ENCODE results near the gene RABL3.

The RABL3 gene

DNA sequence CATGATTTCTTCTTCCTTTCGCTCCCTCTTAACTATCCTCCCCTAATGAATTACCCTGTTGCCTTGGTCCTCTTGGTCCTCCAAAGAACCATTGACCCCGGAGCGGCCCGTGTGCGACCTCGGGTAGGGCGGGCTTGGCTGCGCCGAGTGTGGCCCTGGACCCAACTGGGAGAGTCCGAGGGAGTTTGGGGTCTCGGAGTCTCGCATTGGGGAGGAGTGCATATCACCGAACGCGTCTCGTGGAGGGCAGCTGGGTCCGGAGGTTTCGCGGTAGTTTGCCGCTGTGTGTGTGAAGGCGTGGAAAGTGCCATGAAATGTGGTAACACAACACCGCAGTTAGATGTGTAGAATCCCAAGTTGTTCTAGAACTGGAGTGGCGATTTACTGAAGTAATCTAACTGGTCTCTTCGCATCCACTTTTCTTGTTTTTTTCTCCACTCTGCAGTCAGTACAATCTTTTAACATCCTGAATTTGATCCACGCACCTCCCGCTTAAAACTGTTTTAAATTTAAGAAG is 591 bp upstream of the RABL3 start:
- TF ChIP-seq ZNF8 (CRISPR knock-in tag; IDR thresholded peaks at IDR 0.05) (no peak), ZFP30 (CRISPR knock-in tag; IDR thresholded peaks at IDR 0.05) (no peak), TOX (CRISPR knock-in tag; IDR thresholded peaks at IDR 0.05; ENCODE audit: borderline replicate concordance) (no peak), ZNF70 (CRISPR knock-in tag; IDR thresholded peaks at IDR 0.05) (no peak), ARNTL (CRISPR knock-in tag; IDR thresholded peaks at IDR 0.05; ENCODE audit: borderline replicate concordance, low read depth) (no peak), TCF4 (CRISPR knock-in tag; IDR thresholded peaks at IDR 0.05; ENCODE audit: borderline replicate concordance) (no peak), ESRRG (CRISPR knock-in tag; IDR thresholded peaks at IDR 0.05) (no peak), ZFP3 (CRISPR knock-in tag; IDR thresholded peaks at IDR 0.05) (no peak), ZC3H10 (CRISPR knock-in tag; IDR thresholded peaks at IDR 0.05) (no peak), SNAI2 (CRISPR knock-in tag; IDR thresholded peaks at IDR 0.05) (no peak), RARB (CRISPR knock-in tag; IDR thresholded peaks at IDR 0.05) (no peak)
- TF ChIP-seq, protein P1, sequence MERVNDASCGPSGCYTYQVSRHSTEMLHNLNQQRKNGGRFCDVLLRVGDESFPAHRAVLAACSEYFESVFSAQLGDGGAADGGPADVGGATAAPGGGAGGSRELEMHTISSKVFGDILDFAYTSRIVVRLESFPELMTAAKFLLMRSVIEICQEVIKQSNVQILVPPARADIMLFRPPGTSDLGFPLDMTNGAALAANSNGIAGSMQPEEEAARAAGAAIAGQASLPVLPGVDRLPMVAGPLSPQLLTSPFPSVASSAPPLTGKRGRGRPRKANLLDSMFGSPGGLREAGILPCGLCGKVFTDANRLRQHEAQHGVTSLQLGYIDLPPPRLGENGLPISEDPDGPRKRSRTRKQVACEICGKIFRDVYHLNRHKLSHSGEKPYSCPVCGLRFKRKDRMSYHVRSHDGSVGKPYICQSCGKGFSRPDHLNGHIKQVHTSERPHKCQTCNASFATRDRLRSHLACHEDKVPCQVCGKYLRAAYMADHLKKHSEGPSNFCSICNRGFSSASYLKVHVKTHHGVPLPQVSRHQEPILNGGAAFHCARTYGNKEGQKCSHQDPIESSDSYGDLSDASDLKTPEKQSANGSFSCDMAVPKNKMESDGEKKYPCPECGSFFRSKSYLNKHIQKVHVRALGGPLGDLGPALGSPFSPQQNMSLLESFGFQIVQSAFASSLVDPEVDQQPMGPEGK (CRISPR knock-in tag; IDR thresholded peaks at IDR 0.05; ENCODE audit: borderline replicate concordance): no peak
- TF ChIP-seq, protein P2, sequence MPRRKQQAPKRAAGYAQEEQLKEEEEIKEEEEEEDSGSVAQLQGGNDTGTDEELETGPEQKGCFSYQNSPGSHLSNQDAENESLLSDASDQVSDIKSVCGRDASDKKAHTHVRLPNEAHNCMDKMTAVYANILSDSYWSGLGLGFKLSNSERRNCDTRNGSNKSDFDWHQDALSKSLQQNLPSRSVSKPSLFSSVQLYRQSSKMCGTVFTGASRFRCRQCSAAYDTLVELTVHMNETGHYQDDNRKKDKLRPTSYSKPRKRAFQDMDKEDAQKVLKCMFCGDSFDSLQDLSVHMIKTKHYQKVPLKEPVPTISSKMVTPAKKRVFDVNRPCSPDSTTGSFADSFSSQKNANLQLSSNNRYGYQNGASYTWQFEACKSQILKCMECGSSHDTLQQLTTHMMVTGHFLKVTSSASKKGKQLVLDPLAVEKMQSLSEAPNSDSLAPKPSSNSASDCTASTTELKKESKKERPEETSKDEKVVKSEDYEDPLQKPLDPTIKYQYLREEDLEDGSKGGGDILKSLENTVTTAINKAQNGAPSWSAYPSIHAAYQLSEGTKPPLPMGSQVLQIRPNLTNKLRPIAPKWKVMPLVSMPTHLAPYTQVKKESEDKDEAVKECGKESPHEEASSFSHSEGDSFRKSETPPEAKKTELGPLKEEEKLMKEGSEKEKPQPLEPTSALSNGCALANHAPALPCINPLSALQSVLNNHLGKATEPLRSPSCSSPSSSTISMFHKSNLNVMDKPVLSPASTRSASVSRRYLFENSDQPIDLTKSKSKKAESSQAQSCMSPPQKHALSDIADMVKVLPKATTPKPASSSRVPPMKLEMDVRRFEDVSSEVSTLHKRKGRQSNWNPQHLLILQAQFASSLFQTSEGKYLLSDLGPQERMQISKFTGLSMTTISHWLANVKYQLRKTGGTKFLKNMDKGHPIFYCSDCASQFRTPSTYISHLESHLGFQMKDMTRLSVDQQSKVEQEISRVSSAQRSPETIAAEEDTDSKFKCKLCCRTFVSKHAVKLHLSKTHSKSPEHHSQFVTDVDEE (CRISPR knock-in tag; IDR thresholded peaks at IDR 0.05): no peak
- peak; percentile 47 for ATAC-seq

DNA sequence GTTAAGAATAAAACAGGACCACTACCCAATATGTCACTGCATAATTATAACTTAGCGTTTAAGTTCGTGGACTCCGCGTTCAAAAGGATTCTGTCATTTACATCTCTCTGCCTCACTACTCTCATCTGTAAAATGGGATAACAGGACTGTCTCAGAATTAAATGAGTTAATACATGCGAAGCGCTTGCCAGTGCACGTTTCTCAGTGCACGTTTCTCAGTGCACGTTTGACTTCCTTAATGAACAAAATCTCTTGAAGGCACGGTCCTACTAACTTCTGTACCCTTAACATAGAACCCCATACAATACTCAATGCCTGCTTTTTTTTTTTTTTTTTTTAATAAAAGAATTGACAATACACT is 499 bp downstream of the RABL3 start:
- ATAC-seq: peak; percentile 41

More for the DNA sequence above, 499 bp downstream of the RABL3 start:
- no peak for TF ChIP-seq CSRNP3 (CRISPR knock-in tag; IDR thresholded peaks at IDR 0.05)
- TF ChIP-seq ZFP30 (CRISPR knock-in tag; IDR thresholded peaks at IDR 0.05): no peak
- TF ChIP-seq SNAI2 (CRISPR knock-in tag; IDR thresholded peaks at IDR 0.05): no peak
- TF ChIP-seq, protein P2 (CRISPR knock-in tag; IDR thresholded peaks at IDR 0.05): no peak
- no peak for TF ChIP-seq ISL1 (CRISPR knock-in tag; IDR thresholded peaks at IDR 0.05)
- no peak for TF ChIP-seq OSR1 (CRISPR knock-in tag; IDR thresholded peaks at IDR 0.05)
- TF ChIP-seq, protein P1 (CRISPR knock-in tag; IDR thresholded peaks at IDR 0.05; ENCODE audit: borderline replicate concordance): no peak
- no peak for TF ChIP-seq TOX (CRISPR knock-in tag; IDR thresholded peaks at IDR 0.05; ENCODE audit: borderline replicate concordance)
- TF ChIP-seq, protein P3, sequence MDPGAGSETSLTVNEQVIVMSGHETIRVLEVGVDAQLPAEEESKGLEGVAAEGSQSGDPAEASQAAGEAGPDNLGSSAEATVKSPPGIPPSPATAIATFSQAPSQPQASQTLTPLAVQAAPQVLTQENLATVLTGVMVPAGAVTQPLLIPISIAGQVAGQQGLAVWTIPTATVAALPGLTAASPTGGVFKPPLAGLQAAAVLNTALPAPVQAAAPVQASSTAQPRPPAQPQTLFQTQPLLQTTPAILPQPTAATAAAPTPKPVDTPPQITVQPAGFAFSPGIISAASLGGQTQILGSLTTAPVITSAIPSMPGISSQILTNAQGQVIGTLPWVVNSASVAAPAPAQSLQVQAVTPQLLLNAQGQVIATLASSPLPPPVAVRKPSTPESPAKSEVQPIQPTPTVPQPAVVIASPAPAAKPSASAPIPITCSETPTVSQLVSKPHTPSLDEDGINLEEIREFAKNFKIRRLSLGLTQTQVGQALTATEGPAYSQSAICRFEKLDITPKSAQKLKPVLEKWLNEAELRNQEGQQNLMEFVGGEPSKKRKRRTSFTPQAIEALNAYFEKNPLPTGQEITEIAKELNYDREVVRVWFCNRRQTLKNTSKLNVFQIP (CRISPR knock-in tag; IDR thresholded peaks at IDR 0.05; ENCODE audit: borderline replicate concordance, low read depth): no peak
- TF ChIP-seq ESRRG (CRISPR knock-in tag; IDR thresholded peaks at IDR 0.05): no peak
- TF ChIP-seq CREB5 (CRISPR knock-in tag; IDR thresholded peaks at IDR 0.05; ENCODE audit: low read depth): no peak

Data from SK-N-SH treated with all-trans-retinoic acid at 6 μM for 48 hours (cell line).